ENCODE data around the gene CCDC88B. TPM values are rescaled to one million over a fixed set of nuclear protein-coding genes. Genes with fewer than 3 reads are reported as not detected.

CCDC88B gene
- total RNA-seq, 2 donors from 2014 or later: 15.0 to 52.2 TPM

DNA sequence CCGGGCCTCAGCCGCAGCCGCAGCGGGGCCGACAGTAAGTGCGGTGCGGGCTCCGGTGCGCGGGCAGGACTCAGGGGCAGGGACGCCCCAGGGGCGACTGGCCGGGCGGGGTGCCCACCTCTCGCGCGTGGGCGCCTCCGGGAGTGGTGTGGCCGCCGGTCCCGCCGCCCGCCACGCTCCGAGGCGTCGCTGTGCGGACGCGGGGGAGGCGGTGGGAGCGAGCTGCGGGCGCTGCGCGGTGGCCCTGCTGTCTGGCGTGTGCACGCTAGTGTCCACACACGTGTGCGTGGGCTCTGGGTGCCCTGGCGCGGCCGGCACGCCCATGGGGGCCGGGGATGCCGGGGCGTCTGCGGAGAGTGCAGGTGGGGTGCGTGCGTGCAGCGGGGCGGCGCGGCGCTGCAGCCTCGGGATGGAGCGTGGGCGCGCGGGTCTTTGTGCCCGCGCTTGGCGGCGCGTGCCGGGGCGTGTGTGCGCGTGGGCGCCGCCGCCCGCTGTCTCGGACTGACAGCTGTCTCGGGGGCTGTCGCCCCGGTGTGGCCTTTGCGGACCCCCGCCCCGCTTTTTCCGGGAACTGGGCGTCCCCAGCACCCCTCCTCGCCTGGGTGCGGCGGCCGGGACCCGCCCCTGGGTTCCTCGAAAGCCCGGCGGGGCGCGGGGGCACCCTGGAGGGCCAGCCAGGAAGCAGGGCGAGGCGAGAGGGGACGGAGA lies 48.1 kb upstream of the CCDC88B start:
- H3K9ac ChIP-seq (ENCODE audit: low read depth in 2 of 2, low read length in 2 of 2): peak overlapping the region in 1 of 2 donors; percentile 43
- intact Hi-C loops (cut with DNase I): no loop called here
- peaks cover 3% of the 10 kb centered on the region for H3K4me1 ChIP-seq

DNA sequence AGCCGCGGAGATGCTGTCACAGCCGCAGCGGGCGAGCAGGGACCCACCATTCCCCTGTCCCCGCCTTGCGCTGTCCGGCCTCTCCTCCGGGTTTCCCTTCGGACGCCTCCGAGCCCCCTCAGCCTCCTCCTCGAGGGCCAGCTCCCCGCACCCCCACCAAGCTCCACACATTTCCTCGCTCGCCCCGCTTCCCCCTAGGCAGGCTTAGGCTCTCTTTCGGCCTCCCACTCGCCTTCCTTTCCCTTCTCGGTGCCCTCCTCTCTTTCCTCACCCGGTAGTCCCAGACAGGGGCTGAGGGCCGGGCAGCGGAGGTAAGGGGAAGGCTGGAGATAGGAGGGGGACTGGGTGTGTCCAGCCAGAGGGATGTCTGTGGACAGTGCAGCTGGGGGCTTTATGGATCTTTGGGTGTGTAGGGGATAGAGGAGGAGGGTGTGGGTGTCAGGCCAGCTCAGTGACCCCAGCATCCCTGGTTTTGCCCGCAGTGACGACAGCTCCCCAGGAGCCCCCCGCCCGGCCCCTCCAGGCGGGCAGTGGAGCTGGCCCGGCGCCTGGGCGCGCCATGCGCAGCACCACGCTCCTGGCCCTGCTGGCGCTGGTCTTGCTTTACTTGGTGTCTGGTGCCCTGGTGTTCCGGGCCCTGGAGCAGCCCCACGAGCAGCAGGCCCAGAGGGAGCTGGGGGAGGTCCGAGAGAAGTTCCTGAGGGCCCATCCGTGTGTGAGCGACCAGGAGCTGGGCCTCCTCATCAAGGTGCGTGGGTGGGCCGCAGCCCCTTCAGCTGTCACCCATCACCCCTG lies 47.3 kb upstream of the CCDC88B start:
- H3K36me3 ChIP-seq: no peaks in the 10 kb centered on the region
- peaks cover 64% of the 10 kb centered on the region for H3K27me3 ChIP-seq
- H3K9ac ChIP-seq (ENCODE audit: low read depth in 2 of 2, low read length in 2 of 2): peak overlapping the region in 1 of 2 donors; percentile 43
- H3K27ac ChIP-seq: no peak overlapping the region
- H3K4me1 ChIP-seq: peaks cover 3% of the 10 kb centered on the region
- no peaks in the 10 kb centered on the region for H3K9me3 ChIP-seq
- TF ChIP-seq, protein P1, sequence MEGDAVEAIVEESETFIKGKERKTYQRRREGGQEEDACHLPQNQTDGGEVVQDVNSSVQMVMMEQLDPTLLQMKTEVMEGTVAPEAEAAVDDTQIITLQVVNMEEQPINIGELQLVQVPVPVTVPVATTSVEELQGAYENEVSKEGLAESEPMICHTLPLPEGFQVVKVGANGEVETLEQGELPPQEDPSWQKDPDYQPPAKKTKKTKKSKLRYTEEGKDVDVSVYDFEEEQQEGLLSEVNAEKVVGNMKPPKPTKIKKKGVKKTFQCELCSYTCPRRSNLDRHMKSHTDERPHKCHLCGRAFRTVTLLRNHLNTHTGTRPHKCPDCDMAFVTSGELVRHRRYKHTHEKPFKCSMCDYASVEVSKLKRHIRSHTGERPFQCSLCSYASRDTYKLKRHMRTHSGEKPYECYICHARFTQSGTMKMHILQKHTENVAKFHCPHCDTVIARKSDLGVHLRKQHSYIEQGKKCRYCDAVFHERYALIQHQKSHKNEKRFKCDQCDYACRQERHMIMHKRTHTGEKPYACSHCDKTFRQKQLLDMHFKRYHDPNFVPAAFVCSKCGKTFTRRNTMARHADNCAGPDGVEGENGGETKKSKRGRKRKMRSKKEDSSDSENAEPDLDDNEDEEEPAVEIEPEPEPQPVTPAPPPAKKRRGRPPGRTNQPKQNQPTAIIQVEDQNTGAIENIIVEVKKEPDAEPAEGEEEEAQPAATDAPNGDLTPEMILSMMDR (IDR thresholded peaks at IDR 0.05): no peak
- DNase-seq: no peak
- intact Hi-C loops (cut with DNase I): no loop called here
- peak overlapping the region; percentile 19 for H3K4me3 ChIP-seq

More for the DNA sequence above, 48.1 kb upstream of the CCDC88B start:
- DNase-seq: no peak
- no peaks in the 10 kb centered on the region for H3K36me3 ChIP-seq
- H3K27ac ChIP-seq: no peak overlapping the region
- peak overlapping the region; percentile 19 for H3K4me3 ChIP-seq
- TF ChIP-seq, protein P1 (IDR thresholded peaks at IDR 0.05): no peak
- peaks cover 57% of the 10 kb centered on the region for H3K27me3 ChIP-seq
- H3K9me3 ChIP-seq: no peaks in the 10 kb centered on the region

DNA sequence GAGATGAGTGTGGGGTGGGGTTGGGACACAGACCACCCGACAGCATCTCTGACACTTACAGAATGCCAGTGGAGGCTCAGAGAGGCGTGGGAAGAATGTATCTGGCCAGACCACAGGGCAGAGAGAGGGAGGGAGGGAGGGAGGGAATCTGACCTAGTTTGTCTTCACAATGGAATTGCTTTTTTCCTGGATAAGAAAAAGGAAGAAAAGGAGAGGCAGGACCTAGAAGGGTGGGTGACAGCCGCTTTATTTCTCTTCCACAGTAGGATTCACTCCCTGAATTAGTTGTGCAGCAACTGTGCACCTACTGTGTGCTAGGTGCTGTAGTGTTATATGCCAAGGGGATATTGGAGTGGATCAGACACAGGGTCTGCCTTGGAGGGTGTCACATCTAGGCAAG lies 45.2 kb upstream of the CCDC88B start:
- Histone ChIP-seq H3K27ac (no peak overlapping the region), H3K4me3 (no peak overlapping the region), H3K9ac (ENCODE audit: low read depth in 2 of 2, low read length in 2 of 2) (no peak overlapping the region), H3K4me1 (peaks cover 11% of the 10 kb centered on the region), H3K36me3 (no peaks in the 10 kb centered on the region), H3K9me3 (no peaks in the 10 kb centered on the region), H3K27me3 (peaks cover 85% of the 10 kb centered on the region)
- intact Hi-C loops (cut with DNase I): no loop called here
- no peak for DNase-seq
- TF ChIP-seq, protein P1 (IDR thresholded peaks at IDR 0.05): no peak

DNA sequence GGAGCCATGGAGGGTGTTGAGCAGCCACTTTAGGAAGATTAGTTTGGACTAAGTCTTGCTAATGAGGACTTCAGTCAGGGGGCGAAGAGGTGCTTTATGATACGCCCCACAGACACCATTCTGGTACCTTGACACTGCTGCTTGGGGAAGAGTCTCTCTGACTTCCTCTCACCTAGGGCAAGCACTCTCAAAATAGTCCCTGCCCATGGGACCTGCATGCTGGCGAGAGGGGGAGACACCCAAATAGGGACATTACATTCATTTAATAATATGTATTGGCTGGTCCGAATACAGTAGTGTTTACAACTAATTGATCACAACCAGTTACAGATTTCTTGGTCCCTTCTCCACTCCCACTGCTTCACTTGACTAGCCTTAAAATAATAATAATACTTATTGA lies 44.2 kb upstream of the CCDC88B start:
- intact Hi-C loops (cut with DNase I): no loop called here
- H3K9ac ChIP-seq (ENCODE audit: low read depth in 2 of 2, low read length in 2 of 2): no peak overlapping the region

DNA sequence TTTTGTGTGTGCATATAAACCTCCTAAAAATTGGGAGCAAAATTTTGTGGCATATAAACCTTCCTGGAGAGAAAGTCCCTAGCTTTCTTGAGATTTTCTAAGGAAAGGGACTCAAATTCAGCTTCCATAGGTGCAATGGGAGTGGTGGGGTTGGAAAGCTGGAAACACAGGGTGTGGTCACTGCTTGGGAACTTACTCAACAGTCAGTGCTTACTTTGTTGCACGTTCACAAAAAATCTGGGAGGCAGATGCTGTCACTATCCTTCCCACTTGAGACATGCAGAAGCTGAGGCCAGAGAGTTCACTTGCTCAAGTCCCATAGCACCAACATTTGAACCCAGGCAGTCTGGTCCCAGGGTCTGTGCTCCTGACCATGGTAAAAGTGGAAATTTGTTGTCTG lies 43.8 kb upstream of the CCDC88B start:
- H3K27ac ChIP-seq: no peak overlapping the region
- TF ChIP-seq, protein P1 (IDR thresholded peaks at IDR 0.05): no peak
- H3K9me3 ChIP-seq: no peaks in the 10 kb centered on the region
- H3K9ac ChIP-seq (ENCODE audit: low read depth in 2 of 2, low read length in 2 of 2): no peak overlapping the region
- no peak for DNase-seq
- H3K4me3 ChIP-seq: no peak overlapping the region
- no peaks in the 10 kb centered on the region for H3K36me3 ChIP-seq
- peaks cover 23% of the 10 kb centered on the region for H3K4me1 ChIP-seq
- H3K27me3 ChIP-seq: peaks cover 78% of the 10 kb centered on the region
- intact Hi-C loops (cut with DNase I): no loop called here

More for the DNA sequence above, 44.2 kb upstream of the CCDC88B start:
- no peaks in the 10 kb centered on the region for H3K9me3 ChIP-seq
- H3K4me1 ChIP-seq: peaks cover 21% of the 10 kb centered on the region
- H3K27me3 ChIP-seq: peaks cover 83% of the 10 kb centered on the region
- H3K27ac ChIP-seq: no peak overlapping the region
- H3K4me3 ChIP-seq: no peak overlapping the region
- DNase-seq: no peak
- H3K36me3 ChIP-seq: no peaks in the 10 kb centered on the region
- TF ChIP-seq, protein P1 (IDR thresholded peaks at IDR 0.05): no peak

All from colonic mucosa (tissue), 4 donors.